IMR-90 (cell line): ENCODE measurements around the gene DCP1A. TPM values are rescaled to one million over a fixed set of nuclear protein-coding genes. Genes with fewer than 3 reads are reported as not detected.
A peak's percentile ranks its signal among the peaks of the same experiment; 100 is the strongest.

Experiments used
- ATAC-seq: fragments of 200-7000 bp; cut with Tn5 transposase; 2 replicates; pipeline ENCODE4 v1.9.1; 2020; ENCODE audit warnings: low read depth, mild to moderate bottlenecking, moderate library complexity
- BruUV-seq: library from RNA; stranded (reverse); fragments of 400-500 nt; replicated peaks from 2 replicates; lab custom pipeline; 2021; lab: Mats Ljungman, UMichigan
- CTCF ChIA-PET: fragments of 300-600 bp; formaldehyde crosslinking; extraction: SDS; loops from one replicate; lab custom pipeline; 2021; ENCODE audit warnings: antibody characterized with exemption; lab: Yijun Ruan, JAX
- POLR2A ChIA-PET: fragments of 300-600 bp; sonication (Branson Sonifier 250); formaldehyde crosslinking; loops from one replicate; lab custom pipeline; 2022; ENCODE audit warnings: antibody characterized with exemption; ENCODE audit not compliant: unreplicated experiment; lab: Charles Lee
- DNase-seq: peaks from one replicate; pipeline ENCODE4 v3.0.0; 2013
- H2AFZ ChIP-seq: replicated peaks from 2 replicates; pipeline ENCODE3; 2013; ENCODE audit warnings: low read length, mild to moderate bottlenecking; ENCODE audit not compliant: poor library complexity
- H2AK5ac ChIP-seq: 2 replicates; pipeline ENCODE4 v1.6.1; 2013; ENCODE audit warnings: low read depth, low read length, inconsistent platforms
- H2AK9ac ChIP-seq: replicated peaks from 2 replicates; pipeline ENCODE3; 2013; ENCODE audit warnings: mild to moderate bottlenecking, low read depth, low read length, moderate library complexity; ENCODE audit not compliant: poor library complexity
- H2BK120ac ChIP-seq: 2 replicates; pipeline ENCODE4 v1.6.1; 2013; ENCODE audit warnings: low read depth, low read length, inconsistent platforms
- H2BK15ac ChIP-seq: 3 replicates; pipeline ENCODE4 v1.6.1; 2013; ENCODE audit warnings: low read depth, low read length, inconsistent platforms
- H2BK20ac ChIP-seq: 2 replicates; pipeline ENCODE4 v1.6.1; 2013; ENCODE audit warnings: low read depth, mild to moderate bottlenecking, inconsistent platforms, low read length, moderate library complexity
- H2BK5ac ChIP-seq: 2 replicates; pipeline ENCODE4 v1.6.1; 2013; ENCODE audit warnings: mild to moderate bottlenecking, low read depth, low read length, inconsistent platforms; ENCODE audit not compliant: poor library complexity, severe bottlenecking
- H3K14ac ChIP-seq: replicated peaks from 2 replicates; pipeline ENCODE4 v1.6.1; 2013; ENCODE audit warnings: low read depth, low read length, inconsistent platforms
- H3K18ac ChIP-seq: 2 replicates; pipeline ENCODE4 v1.6.1; 2013; ENCODE audit warnings: low read depth, low read length, control low read depth
- H3K23ac ChIP-seq: 2 replicates; pipeline ENCODE4 v1.6.1; 2013; ENCODE audit warnings: low read depth, low read length, inconsistent platforms
- H3K27ac ChIP-seq: 2 replicates; pipeline ENCODE4 v1.5.1; 2013; ENCODE audit warnings: mild to moderate bottlenecking, control low read depth, low read length; ENCODE audit not compliant: insufficient read depth
- H3K27me3 ChIP-seq: 2 replicates; pipeline ENCODE4 v1.6.1; 2013; ENCODE audit warnings: low read length; ENCODE audit not compliant: control insufficient read depth, insufficient read depth
- H3K36me3 ChIP-seq: 2 replicates; pipeline ENCODE4 v1.6.1; 2013; ENCODE audit warnings: low read length, mixed read lengths; ENCODE audit not compliant: control insufficient read depth, insufficient read depth
- H3K4ac ChIP-seq: 2 replicates; pipeline ENCODE4 v1.6.1; 2013; ENCODE audit warnings: low read depth, low read length, inconsistent platforms
- H3K4me1 ChIP-seq: 2 replicates; pipeline ENCODE4 v1.6.1; 2013; ENCODE audit warnings: low read length, mixed read lengths; ENCODE audit not compliant: control insufficient read depth, insufficient read depth
- H3K4me2 ChIP-seq: 2 replicates; pipeline ENCODE4 v1.6.1; 2013; ENCODE audit warnings: low read depth, mild to moderate bottlenecking, control low read depth, low read length, moderate library complexity
- H3K4me3 ChIP-seq: 2 replicates; pipeline ENCODE4 v1.5.1; 2013; ENCODE audit warnings: low read depth, mild to moderate bottlenecking, control low read depth, low read length, moderate library complexity; ENCODE audit not compliant: insufficient read depth
- H3K56ac ChIP-seq: 2 replicates; pipeline ENCODE4 v1.6.1; 2013; ENCODE audit warnings: low read length, inconsistent platforms; ENCODE audit not compliant: insufficient read depth; ENCODE audit errors: extremely low read depth
- H3K79me1 ChIP-seq, 2 experiments: 2 replicates each; pipeline ENCODE4 v1.6.1; 2013; ENCODE audit warnings: low read length in 2 of 2, inconsistent platforms in 1 of 2, low read depth in 1 of 2
- H3K9ac ChIP-seq: 2 replicates; pipeline ENCODE4 v1.6.1; 2013; ENCODE audit warnings: low read depth, low read length, control low read depth
- H3K9me1 ChIP-seq: 2 replicates; pipeline ENCODE4 v1.6.1; 2013; ENCODE audit warnings: low read length, inconsistent platforms; ENCODE audit not compliant: insufficient read depth
- H3K9me3 ChIP-seq: 2 replicates; pipeline ENCODE4 v1.6.1; 2013; ENCODE audit warnings: low read length; ENCODE audit not compliant: control insufficient read depth, insufficient read depth
- H4K20me1 ChIP-seq: 2 replicates; pipeline ENCODE4 v1.6.1; 2013; ENCODE audit warnings: low read length, inconsistent platforms; ENCODE audit not compliant: insufficient read depth
- H4K5ac ChIP-seq: 2 replicates; pipeline ENCODE4 v1.6.1; 2013; ENCODE audit warnings: mild to moderate bottlenecking, low read depth, low read length, control low read depth
- H4K8ac ChIP-seq, 2 experiments: 2 replicates each; pipeline ENCODE4 v1.6.1; 2013; ENCODE audit warnings: low read depth in 2 of 2, low read length in 2 of 2, control low read depth in 1 of 2, inconsistent platforms in 1 of 2
- H4K91ac ChIP-seq: 2 replicates; pipeline ENCODE4 v1.6.1; 2013; ENCODE audit warnings: low read depth, low read length, inconsistent platforms; ENCODE audit not compliant: insufficient read depth
- BHLHE40 ChIP-seq: fragments of 150-350 bp; IDR thresholded peaks from 2 replicates; pipeline ENCODE4 v1.6.1; 2016; ENCODE audit warnings: mild to moderate bottlenecking, low read depth, low read length
- CEBPB ChIP-seq: IDR thresholded peaks from 2 replicates; pipeline ENCODE4 v1.6.1; 2012; ENCODE audit warnings: low read depth, low read length, improper control_type of control experiment
- CHD1 ChIP-seq: IDR thresholded peaks from 2 replicates; pipeline ENCODE4 v1.6.1; 2012; ENCODE audit warnings: low read depth, low read length, improper control_type of control experiment
- CTCF ChIP-seq: conservative IDR thresholded peaks from 2 replicates; pipeline ENCODE4 v1.5.1; 2012; ENCODE audit warnings: mild to moderate bottlenecking, low read depth, low read length, improper control_type of control experiment
- ELK1 ChIP-seq: fragments of 150-350 bp; IDR thresholded peaks from 2 replicates; pipeline ENCODE4 v1.6.1; 2016; ENCODE audit warnings: low read depth, mild to moderate bottlenecking, low read length, moderate library complexity, borderline replicate concordance
- FOS ChIP-seq: fragments of 150-350 bp; IDR thresholded peaks from 2 replicates; pipeline ENCODE4 v1.6.1; 2016; ENCODE audit warnings: low read depth, low read length
- MAZ ChIP-seq: IDR thresholded peaks from 2 replicates; pipeline ENCODE4 v1.6.1; 2012; ENCODE audit warnings: low read depth, mild to moderate bottlenecking, low read length, improper control_type of control experiment, moderate library complexity, borderline replicate concordance
- MXI1 ChIP-seq: IDR thresholded peaks from 2 replicates; pipeline ENCODE4 v1.6.1; 2012; ENCODE audit warnings: low read depth, mild to moderate bottlenecking, low read length, moderate library complexity, borderline replicate concordance
- NFE2L2 ChIP-seq: fragments of 150-350 bp; IDR thresholded peaks from 2 replicates; pipeline ENCODE4 v1.6.1; 2016; ENCODE audit warnings: low read depth, mild to moderate bottlenecking, low read length
- POLR2A ChIP-seq: IDR thresholded peaks from 2 replicates; pipeline ENCODE4 v1.6.1; 2012; ENCODE audit warnings: mild to moderate bottlenecking, low read depth, low read length
- RAD21 ChIP-seq: IDR thresholded peaks from 2 replicates; pipeline ENCODE4 v1.6.1; 2012; ENCODE audit warnings: low read length, improper control_type of control experiment
- RCOR1 ChIP-seq: IDR thresholded peaks from 2 replicates; pipeline ENCODE4 v1.6.1; 2012; ENCODE audit warnings: mild to moderate bottlenecking, low read length, improper control_type of control experiment; ENCODE audit not compliant: insufficient replicate concordance
- RFX5 ChIP-seq: IDR thresholded peaks from 2 replicates; pipeline ENCODE4 v1.8.0; 2012; ENCODE audit warnings: low read depth, mild to moderate bottlenecking, low read length, moderate library complexity
- SMC3 ChIP-seq: fragments of 150-350 bp; IDR thresholded peaks from 2 replicates; pipeline ENCODE4 v1.6.1; 2016; ENCODE audit warnings: low read depth, mild to moderate bottlenecking, antibody characterized with exemption, low read length, moderate library complexity
- USF2 ChIP-seq: fragments of 150-350 bp; IDR thresholded peaks from 2 replicates; pipeline ENCODE4 v1.6.1; 2017; ENCODE audit warnings: mild to moderate bottlenecking, antibody characterized with exemption, low read length, low read depth
- WGBS, 2 experiments: methylation state at CpG; one replicate each; pipeline versions ENCODE4 v1.1.5 to v1.1.7; 2013; ENCODE audit warnings: missing lambda C conversion rate in 2 of 2; ENCODE audit not compliant: insufficient read length in 1 of 2; ENCODE audit errors: extremely low coverage in 2 of 2; 5-methylcytosine and 5-hydroxymethylcytosine counted together
- dilution Hi-C: fragments of 300-500 bp; cut with HindIII; formaldehyde crosslinking; loops from one replicate; pipeline ENCODE4 v1.14.3; 2018; ENCODE audit warnings: low sequenced_read_pairs; ENCODE audit not compliant: unreplicated experiment
- in situ Hi-C: fragments of 300-500 bp; cut with MboI; formaldehyde crosslinking; loops from 3 replicates; pipeline ENCODE4 v1.14.3; 2019; ENCODE audit warnings: low sequenced_read_pairs, inconsistent platforms, mixed read lengths
- intact Hi-C: fragments of 100-400 bp; cut with micrococcal nuclease; formaldehyde crosslinking; loops from 2 replicates; pipeline ENCODE4 v1.10.0; 2022
- polyA plus RNA-seq, 3 experiments: library from polyadenylated mRNA; depleted of rRNA; stranded (reverse); fragments of >200 nt; gene quantifications; 2 replicates each; pipeline ENCODE4 v1.2.3, GENCODE V29; 2012; ENCODE audit warnings: low replicate concordance in 1 of 3
- total RNA-seq: library from RNA; depleted of rRNA; stranded (reverse); fragments of >200 nt; gene quantifications from 2 replicates; pipeline ENCODE4 v1.2.3, GENCODE V29; 2012

DCP1A gene
- total and polyA plus RNA-seq, 2 of the 4 experiments (the other 2 are of a cell fraction): 13.2 to 30.1 TPM

GRCh38 chr3:53260286-53260785 lies 87.0 kb downstream of the DCP1A start:
- intact Hi-C loops: no loop called here
- no peak overlapping the region for H3K9ac ChIP-seq
- peak overlapping the region; percentile 15; the same call in 1 of the 2 replicates for H2AK5ac ChIP-seq
- peak overlapping the region; percentile 27 for H2AFZ ChIP-seq
- in situ Hi-C loops: no loop called here
- H2AK9ac ChIP-seq: peak overlapping the region; percentile 19
- no peaks in the 10 kb centered on the region for H3K9me3 ChIP-seq
- WGBS, 2 experiments: 80% methylated on average over 1 of the region's 4 CpGs; no CpG with 5 or more reads in 1 of the 2 experiments
- TF ChIP-seq CEBPB (no peak), RFX5 (no peak), MXI1 (no peak), BHLHE40 (no peak), USF2 (no peak), POLR2A (no peak), NFE2L2 (no peak), RAD21 (no peak), FOS (no peak), SMC3 (no peak), RCOR1 (no peak), CHD1 (no peak), MAZ (no peak), CTCF (no peak), ELK1 (no peak)
- no peak overlapping the region; the same call in 1 of the 2 replicates for H2BK20ac ChIP-seq
- POLR2A ChIA-PET: no interaction called here
- H3K56ac ChIP-seq: no peak overlapping the region
- CTCF ChIA-PET: no interaction called here
- H3K27ac ChIP-seq: no peak overlapping the region
- peaks cover 5% of the 10 kb centered on the region; the same call in 1 of the 2 replicates for H4K20me1 ChIP-seq
- H3K4me2 ChIP-seq: no peak overlapping the region
- no peak overlapping the region for H4K5ac ChIP-seq
- H3K79me1 ChIP-seq: peaks cover 0 to 4% of the 10 kb centered on the region in 2 experiments; a peak in 2 of 4 replicates
- H3K9me1 ChIP-seq: 0 out of 2 replicates have a peak, but pooled peaks cover 5% of the 10 kb centered on the region
- no peak overlapping the region for H4K8ac ChIP-seq
- H3K4ac ChIP-seq: no peak overlapping the region
- peaks cover 9% of the 10 kb centered on the region for H3K4me1 ChIP-seq
- H3K23ac ChIP-seq: no peak overlapping the region
- H2BK120ac ChIP-seq: no peak overlapping the region
- DNase-seq (no peak), ATAC-seq (no peak)
- H4K91ac ChIP-seq: no peak overlapping the region
- no peak overlapping the region for H3K4me3 ChIP-seq
- BruUV-seq: no TSS peak
- H3K36me3 ChIP-seq: no peaks in the 10 kb centered on the region
- no peaks in the 10 kb centered on the region for H3K27me3 ChIP-seq
- no peak overlapping the region for H2BK15ac ChIP-seq
- no peak overlapping the region for H3K14ac ChIP-seq
- H3K18ac ChIP-seq: no peak overlapping the region
- H2BK5ac ChIP-seq: no peak overlapping the region
- dilution Hi-C loops: no loop called here
